SK-N-SH treated with all-trans-retinoic acid at 6 μM for 48 hours (cell line): Measurements from ENCODE around the gene SLC25A48.

Source experiments
- ATAC-seq: fragments of 200-7000 bp; cut with Tn5 transposase; 3 replicates; pipeline ENCODE4 v1.9.1; 2020; ENCODE audit warnings: mild to moderate bottlenecking, moderate library complexity
- BACH2 ChIP-seq: fragments of 250-450 bp; sonication (Bioruptor Pico); IDR thresholded peaks from 2 replicates; pipeline ENCODE4 v1.9.0; 2021; ENCODE audit warnings: mild to moderate bottlenecking, borderline replicate concordance
- CSDC2 ChIP-seq: fragments of 250-450 bp; sonication (Bioruptor Pico); IDR thresholded peaks from 2 replicates; pipeline ENCODE4 v1.5.0; 2020; ENCODE audit warnings: mild to moderate bottlenecking, moderate library complexity
- ESRRG ChIP-seq: fragments of 250-450 bp; sonication (Bioruptor Pico); IDR thresholded peaks from 2 replicates; pipeline ENCODE4 v1.6.1; 2021; ENCODE audit warnings: mild to moderate bottlenecking
- GLIS3 ChIP-seq: fragments of 250-450 bp; sonication (Bioruptor Pico); IDR thresholded peaks from 2 replicates; pipeline ENCODE4 v1.5.0; 2020; ENCODE audit warnings: mild to moderate bottlenecking, moderate library complexity
- ISL1 ChIP-seq: fragments of 250-450 bp; sonication (Bioruptor Pico); IDR thresholded peaks from 2 replicates; pipeline ENCODE4 v2.1.2; 2022; ENCODE audit warnings: mild to moderate bottlenecking, moderate library complexity
- OSR1 ChIP-seq: fragments of 250-450 bp; sonication (Bioruptor Pico); IDR thresholded peaks from 2 replicates; pipeline ENCODE4 v1.8.0; 2022; ENCODE audit warnings: moderate library complexity, mild to moderate bottlenecking, inconsistent platforms
- PPARA ChIP-seq: fragments of 250-450 bp; sonication (Bioruptor Pico); IDR thresholded peaks from 2 replicates; pipeline ENCODE4 v1.5.0; 2020; ENCODE audit warnings: mild to moderate bottlenecking, borderline replicate concordance
- RARB ChIP-seq: fragments of 250-450 bp; sonication (Bioruptor Pico); IDR thresholded peaks from 2 replicates; pipeline ENCODE4 v1.8.0; 2021; ENCODE audit warnings: mild to moderate bottlenecking, moderate library complexity
- SNAI2 ChIP-seq: fragments of 250-450 bp; sonication (Bioruptor Pico); IDR thresholded peaks from 2 replicates; pipeline ENCODE4 v1.5.0; 2020; ENCODE audit warnings: mild to moderate bottlenecking, moderate library complexity
- TCF4 ChIP-seq: fragments of 250-450 bp; sonication (Bioruptor Pico); IDR thresholded peaks from 2 replicates; pipeline ENCODE4 v1.8.0; 2021; ENCODE audit warnings: mild to moderate bottlenecking, moderate library complexity, borderline replicate concordance
- TOX ChIP-seq: fragments of 250-450 bp; sonication (Bioruptor Pico); IDR thresholded peaks from 2 replicates; pipeline ENCODE4 v1.8.0; 2021; ENCODE audit warnings: mild to moderate bottlenecking, moderate library complexity, borderline replicate concordance
- ZC3H10 ChIP-seq: fragments of 250-450 bp; sonication (Bioruptor Pico); IDR thresholded peaks from 2 replicates; pipeline ENCODE4 v1.5.1; 2021; ENCODE audit warnings: mild to moderate bottlenecking, moderate library complexity
- ZFP3 ChIP-seq: fragments of 250-450 bp; sonication (Bioruptor Pico); IDR thresholded peaks from 2 replicates; pipeline ENCODE4 v1.5.0; 2020; ENCODE audit warnings: mild to moderate bottlenecking, moderate library complexity
- ZFP30 ChIP-seq: fragments of 450-650 bp; formaldehyde crosslinking; IDR thresholded peaks from 2 replicates; pipeline ENCODE4 v1.5.0; 2022; ENCODE audit warnings: mild to moderate bottlenecking, moderate library complexity
- ZNF565 ChIP-seq: fragments of 450-650 bp; formaldehyde crosslinking; conservative IDR thresholded peaks from 2 replicates; pipeline ENCODE4 v1.5.0; 2020; ENCODE audit warnings: low read depth, mild to moderate bottlenecking, moderate library complexity
- ZNF70 ChIP-seq: fragments of 450-650 bp; formaldehyde crosslinking; IDR thresholded peaks from 2 replicates; pipeline ENCODE4 v1.5.0; 2020; ENCODE audit warnings: mild to moderate bottlenecking, moderate library complexity
- ZNF8 ChIP-seq: fragments of 450-650 bp; formaldehyde crosslinking; IDR thresholded peaks from 2 replicates; pipeline ENCODE4 v1.5.0; 2020; ENCODE audit warnings: mild to moderate bottlenecking, moderate library complexity
- TF ChIP-seq, protein P1 (sequence below): fragments of 250-450 bp; sonication (Bioruptor Pico); IDR thresholded peaks from 2 replicates; pipeline ENCODE4 v1.5.1; 2020; ENCODE audit warnings: low read depth, mild to moderate bottlenecking, moderate library complexity
- TF ChIP-seq, protein P2 (sequence below): fragments of 250-450 bp; sonication (Bioruptor Pico); IDR thresholded peaks from 2 replicates; pipeline ENCODE4 v1.5.0; 2020; ENCODE audit warnings: mild to moderate bottlenecking, moderate library complexity
- TF ChIP-seq, protein P3 (sequence below): fragments of 250-450 bp; sonication (Bioruptor Pico); IDR thresholded peaks from 2 replicates; pipeline ENCODE4 v1.8.0; 2020; ENCODE audit warnings: mild to moderate bottlenecking, moderate library complexity, borderline replicate concordance
- TF ChIP-seq, protein P4 (sequence below): fragments of 250-450 bp; sonication (Bioruptor Pico); IDR thresholded peaks from 2 replicates; pipeline ENCODE4 v1.5.1; 2021; ENCODE audit warnings: mild to moderate bottlenecking, moderate library complexity

SLC25A48 gene

DNA sequence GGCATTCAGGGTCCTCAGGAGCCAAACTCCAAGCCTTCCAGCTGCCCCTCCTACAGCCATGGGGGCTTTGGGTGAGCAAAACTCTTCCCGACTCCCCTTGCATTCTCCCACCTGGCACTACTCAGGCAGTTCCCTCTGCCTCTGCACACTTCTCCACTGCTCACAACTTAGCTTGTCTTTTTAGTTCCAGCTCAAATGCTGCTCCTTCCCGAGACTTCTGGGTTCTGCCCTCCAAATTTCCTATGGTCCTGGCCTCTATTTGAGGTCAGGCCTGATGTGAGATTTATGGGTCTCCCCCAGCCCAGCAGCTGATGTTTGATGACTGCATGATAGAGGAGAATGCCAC, 5.7 kb upstream of the SLC25A48 start:
- no peak for TF ChIP-seq OSR1 (CRISPR knock-in tag)
- TF ChIP-seq TCF4 (CRISPR knock-in tag) = no peak
- TF ChIP-seq GLIS3 (CRISPR knock-in tag) = no peak
- no peak for TF ChIP-seq ZFP3
- TF ChIP-seq, protein P1, sequence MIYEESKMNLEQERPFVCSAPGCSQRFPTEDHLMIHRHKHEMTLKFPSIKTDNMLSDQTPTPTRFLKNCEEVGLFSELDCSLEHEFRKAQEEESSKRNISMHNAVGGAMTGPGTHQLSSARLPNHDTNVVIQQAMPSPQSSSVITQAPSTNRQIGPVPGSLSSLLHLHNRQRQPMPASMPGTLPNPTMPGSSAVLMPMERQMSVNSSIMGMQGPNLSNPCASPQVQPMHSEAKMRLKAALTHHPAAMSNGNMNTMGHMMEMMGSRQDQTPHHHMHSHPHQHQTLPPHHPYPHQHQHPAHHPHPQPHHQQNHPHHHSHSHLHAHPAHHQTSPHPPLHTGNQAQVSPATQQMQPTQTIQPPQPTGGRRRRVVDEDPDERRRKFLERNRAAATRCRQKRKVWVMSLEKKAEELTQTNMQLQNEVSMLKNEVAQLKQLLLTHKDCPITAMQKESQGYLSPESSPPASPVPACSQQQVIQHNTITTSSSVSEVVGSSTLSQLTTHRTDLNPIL (CRISPR knock-in tag) = no peak
- TF ChIP-seq ESRRG (CRISPR knock-in tag) = no peak
- TF ChIP-seq, protein P2, sequence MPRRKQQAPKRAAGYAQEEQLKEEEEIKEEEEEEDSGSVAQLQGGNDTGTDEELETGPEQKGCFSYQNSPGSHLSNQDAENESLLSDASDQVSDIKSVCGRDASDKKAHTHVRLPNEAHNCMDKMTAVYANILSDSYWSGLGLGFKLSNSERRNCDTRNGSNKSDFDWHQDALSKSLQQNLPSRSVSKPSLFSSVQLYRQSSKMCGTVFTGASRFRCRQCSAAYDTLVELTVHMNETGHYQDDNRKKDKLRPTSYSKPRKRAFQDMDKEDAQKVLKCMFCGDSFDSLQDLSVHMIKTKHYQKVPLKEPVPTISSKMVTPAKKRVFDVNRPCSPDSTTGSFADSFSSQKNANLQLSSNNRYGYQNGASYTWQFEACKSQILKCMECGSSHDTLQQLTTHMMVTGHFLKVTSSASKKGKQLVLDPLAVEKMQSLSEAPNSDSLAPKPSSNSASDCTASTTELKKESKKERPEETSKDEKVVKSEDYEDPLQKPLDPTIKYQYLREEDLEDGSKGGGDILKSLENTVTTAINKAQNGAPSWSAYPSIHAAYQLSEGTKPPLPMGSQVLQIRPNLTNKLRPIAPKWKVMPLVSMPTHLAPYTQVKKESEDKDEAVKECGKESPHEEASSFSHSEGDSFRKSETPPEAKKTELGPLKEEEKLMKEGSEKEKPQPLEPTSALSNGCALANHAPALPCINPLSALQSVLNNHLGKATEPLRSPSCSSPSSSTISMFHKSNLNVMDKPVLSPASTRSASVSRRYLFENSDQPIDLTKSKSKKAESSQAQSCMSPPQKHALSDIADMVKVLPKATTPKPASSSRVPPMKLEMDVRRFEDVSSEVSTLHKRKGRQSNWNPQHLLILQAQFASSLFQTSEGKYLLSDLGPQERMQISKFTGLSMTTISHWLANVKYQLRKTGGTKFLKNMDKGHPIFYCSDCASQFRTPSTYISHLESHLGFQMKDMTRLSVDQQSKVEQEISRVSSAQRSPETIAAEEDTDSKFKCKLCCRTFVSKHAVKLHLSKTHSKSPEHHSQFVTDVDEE = no peak
- TF ChIP-seq ZC3H10 (CRISPR knock-in tag) = no peak
- TF ChIP-seq, protein P3, sequence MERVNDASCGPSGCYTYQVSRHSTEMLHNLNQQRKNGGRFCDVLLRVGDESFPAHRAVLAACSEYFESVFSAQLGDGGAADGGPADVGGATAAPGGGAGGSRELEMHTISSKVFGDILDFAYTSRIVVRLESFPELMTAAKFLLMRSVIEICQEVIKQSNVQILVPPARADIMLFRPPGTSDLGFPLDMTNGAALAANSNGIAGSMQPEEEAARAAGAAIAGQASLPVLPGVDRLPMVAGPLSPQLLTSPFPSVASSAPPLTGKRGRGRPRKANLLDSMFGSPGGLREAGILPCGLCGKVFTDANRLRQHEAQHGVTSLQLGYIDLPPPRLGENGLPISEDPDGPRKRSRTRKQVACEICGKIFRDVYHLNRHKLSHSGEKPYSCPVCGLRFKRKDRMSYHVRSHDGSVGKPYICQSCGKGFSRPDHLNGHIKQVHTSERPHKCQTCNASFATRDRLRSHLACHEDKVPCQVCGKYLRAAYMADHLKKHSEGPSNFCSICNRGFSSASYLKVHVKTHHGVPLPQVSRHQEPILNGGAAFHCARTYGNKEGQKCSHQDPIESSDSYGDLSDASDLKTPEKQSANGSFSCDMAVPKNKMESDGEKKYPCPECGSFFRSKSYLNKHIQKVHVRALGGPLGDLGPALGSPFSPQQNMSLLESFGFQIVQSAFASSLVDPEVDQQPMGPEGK (CRISPR knock-in tag) = no peak
- TF ChIP-seq ZFP30 (CRISPR knock-in tag) = no peak
- no peak for TF ChIP-seq TOX (CRISPR knock-in tag)
- no peak for TF ChIP-seq ZNF70 (CRISPR knock-in tag)
- no peak for TF ChIP-seq RARB (CRISPR knock-in tag)
- TF ChIP-seq SNAI2 = no peak
- TF ChIP-seq ISL1 (CRISPR knock-in tag) = no peak
- TF ChIP-seq PPARA (CRISPR knock-in tag) = no peak
- TF ChIP-seq CSDC2 (CRISPR knock-in tag) = no peak
- no peak for TF ChIP-seq ZNF8 (CRISPR knock-in tag)
- no peak for TF ChIP-seq ZNF565 (CRISPR knock-in tag)
- no peak for TF ChIP-seq BACH2 (CRISPR knock-in tag)
- ATAC-seq = no peak

DNA sequence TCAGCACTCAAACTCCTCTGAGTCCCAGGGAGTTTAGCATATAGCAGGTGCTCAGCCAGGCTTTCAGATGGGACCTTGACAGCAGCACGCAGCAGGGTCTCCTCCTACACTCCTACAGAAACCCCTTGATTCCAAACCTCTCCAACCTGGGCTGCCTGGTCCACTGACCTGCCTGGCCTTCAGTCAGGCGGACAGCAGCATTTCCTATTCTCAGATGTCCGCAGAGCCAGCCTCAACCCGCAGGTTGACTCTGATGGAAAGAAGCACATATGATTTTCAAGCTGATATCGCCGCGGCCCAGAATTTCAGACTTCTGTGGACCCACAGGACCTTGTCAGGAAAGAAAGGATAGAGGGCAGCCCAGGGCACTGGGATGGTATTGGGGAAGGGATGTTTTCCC, 5.3 kb upstream of the SLC25A48 start:
- no peak for TF ChIP-seq CSDC2 (CRISPR knock-in tag)
- ATAC-seq = no peak

DNA sequence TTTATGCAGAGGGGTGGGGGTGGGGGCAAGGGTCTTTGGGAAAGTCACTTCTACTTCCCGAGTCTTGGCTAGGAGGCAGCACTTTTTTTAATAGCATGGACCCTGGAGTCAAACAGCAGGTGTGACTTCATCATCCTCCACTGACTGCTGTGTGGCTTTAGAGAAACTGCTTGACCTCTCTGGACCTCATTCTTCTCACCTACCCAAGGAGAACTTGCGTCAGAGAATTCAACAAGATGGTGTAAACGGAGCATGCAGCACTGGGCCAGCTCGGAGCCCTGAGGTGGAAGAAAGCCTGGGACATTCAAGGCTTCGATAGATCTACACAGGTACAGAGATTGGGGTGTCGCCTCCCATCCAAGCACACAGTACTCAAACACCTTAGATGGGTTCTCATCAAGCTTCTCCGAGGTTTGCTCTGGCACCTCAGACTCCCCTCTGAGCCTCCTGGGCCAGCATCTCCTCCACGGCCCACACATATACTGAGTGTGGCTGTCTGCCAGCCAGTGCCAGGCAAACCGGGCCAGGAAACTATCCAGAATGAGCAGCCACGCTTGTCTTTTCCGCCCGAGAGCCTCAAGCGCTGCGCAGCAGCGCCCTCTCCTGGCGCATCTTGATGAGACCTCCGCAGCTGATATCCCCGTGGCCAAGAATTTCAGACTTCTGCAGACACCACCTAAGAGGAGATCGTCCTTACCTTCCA, 4.6 kb upstream of the SLC25A48 start:
- ATAC-seq = peak; percentile 79
- TF ChIP-seq, protein P4, sequence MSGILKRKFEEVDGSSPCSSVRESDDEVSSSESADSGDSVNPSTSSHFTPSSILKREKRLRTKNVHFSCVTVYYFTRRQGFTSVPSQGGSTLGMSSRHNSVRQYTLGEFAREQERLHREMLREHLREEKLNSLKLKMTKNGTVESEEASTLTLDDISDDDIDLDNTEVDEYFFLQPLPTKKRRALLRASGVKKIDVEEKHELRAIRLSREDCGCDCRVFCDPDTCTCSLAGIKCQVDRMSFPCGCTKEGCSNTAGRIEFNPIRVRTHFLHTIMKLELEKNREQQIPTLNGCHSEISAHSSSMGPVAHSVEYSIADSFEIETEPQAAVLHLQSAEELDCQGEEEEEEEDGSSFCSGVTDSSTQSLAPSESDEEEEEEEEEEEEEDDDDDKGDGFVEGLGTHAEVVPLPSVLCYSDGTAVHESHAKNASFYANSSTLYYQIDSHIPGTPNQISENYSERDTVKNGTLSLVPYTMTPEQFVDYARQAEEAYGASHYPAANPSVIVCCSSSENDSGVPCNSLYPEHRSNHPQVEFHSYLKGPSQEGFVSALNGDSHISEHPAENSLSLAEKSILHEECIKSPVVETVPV (CRISPR knock-in tag) = no peak
- TF ChIP-seq ESRRG (CRISPR knock-in tag) = no peak
- TF ChIP-seq PPARA (CRISPR knock-in tag) = no peak

DNA sequence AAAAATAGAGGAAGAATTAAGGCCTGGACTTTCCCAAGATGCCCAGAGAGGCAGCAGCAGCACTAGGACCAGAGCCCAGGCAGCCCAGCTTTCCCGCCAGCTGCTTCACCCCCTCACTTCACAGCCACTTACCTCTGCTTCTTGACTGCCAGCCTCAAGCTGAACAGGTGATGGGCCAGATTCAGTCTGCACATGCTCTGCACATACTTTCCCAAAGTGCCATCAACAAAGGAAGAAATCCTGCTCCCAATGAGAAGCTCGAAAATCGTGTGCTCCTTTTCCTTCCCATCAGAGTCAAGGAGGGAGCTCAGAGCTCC, 4.1 kb upstream of the SLC25A48 start:
- TF ChIP-seq ZC3H10 (CRISPR knock-in tag) (no peak), TCF4 (CRISPR knock-in tag) (no peak), PPARA (CRISPR knock-in tag) (no peak), ZFP3 (no peak), ZNF70 (CRISPR knock-in tag) (no peak), TOX (CRISPR knock-in tag) (no peak)
- TF ChIP-seq, protein P3 (CRISPR knock-in tag) = no peak
- no peak; the same call in 2 of the 3 replicates for ATAC-seq
